GM18507 (cell line): Measurements from ENCODE around the gene ZNF30.
A peak's percentile ranks its signal among the peaks of the same experiment; 100 is the strongest.
"Not testable (repeated sequence)": the region's sequence is repeated elsewhere in the genome, so short reads cannot be mapped to it uniquely, and the experiment has no call there.

ENCODE experiments used
- DNase-seq: peaks from one replicate; pipeline ENCODE4 v3.0.0; 2011; ENCODE audit warnings: low read depth; ENCODE audit not compliant: insufficient read length; ENCODE audit errors: extremely low spot score
- FAIRE-seq: peaks from 2 replicates; lab custom pipeline; 2011; peaks lifted over from hg19 to GRCh38; lab: Jason Lieb, UNC

Gene ZNF30

GRCh38 chr19:34979819-34980640, 53.3 kb downstream of the ZNF30 start:
- FAIRE-seq: no peak
- DNase-seq: no peak

DNA sequence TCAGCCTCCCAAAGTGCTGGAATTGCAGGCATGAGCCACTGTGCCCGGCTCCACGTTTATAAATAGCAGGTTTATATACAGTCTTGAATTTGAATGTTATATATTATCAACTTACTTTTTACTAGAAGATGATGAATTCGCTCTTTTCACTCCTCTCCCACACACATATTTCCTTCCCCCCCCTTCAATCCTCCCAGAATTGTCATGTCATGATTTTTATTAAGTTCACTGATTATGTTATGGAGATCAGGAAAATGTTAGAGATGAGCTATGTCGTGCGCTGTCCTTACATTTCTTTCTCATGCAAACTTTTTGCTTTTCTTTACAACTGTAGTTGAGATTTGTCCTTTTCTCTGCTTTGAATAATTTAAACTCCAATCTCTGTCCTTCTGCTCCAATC, 55.6 kb downstream of the ZNF30 start:
- no peak for DNase-seq
- FAIRE-seq: no peak

DNA sequence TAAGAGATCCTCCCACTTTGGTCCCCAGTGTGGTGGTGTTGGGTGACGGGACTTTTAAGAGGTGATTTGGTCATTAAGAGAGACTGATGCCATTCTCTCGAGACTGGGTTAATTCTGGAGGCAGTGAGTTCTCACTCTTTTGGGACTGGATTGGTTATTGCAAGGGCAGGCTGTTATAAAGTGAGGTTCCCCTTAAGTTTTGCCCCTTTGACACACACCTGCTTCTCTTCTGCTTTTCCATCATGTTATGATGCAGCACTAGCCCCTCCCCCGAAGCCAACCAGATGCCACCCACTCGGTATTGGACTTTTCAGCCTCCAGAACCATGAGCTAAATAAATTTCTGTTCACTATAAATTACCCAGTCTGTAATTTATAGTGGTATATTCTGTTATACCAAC, 57.1 kb downstream of the ZNF30 start:
- no peak for FAIRE-seq
- no peak for DNase-seq

DNA sequence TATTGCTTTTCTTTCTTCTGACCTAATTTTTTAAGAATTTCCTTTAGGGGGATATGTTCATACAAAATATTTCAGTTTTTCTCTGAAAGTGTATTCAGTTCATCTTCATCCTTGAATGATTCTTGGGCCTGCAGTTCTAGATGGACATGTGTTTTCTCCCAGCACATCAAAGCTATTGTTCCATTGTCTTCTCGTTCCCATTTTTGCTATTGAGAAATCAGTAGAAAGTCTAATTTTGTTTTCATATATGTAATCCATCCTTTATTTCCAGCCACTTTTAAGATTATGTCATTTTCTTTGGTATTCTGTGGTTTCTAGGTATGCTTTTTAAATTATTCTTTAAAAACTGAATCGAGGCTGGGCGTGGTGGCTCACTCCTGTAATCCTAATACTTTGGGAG, 57.6 kb downstream of the ZNF30 start:
- DNase-seq: no peak
- FAIRE-seq: no peak

DNA sequence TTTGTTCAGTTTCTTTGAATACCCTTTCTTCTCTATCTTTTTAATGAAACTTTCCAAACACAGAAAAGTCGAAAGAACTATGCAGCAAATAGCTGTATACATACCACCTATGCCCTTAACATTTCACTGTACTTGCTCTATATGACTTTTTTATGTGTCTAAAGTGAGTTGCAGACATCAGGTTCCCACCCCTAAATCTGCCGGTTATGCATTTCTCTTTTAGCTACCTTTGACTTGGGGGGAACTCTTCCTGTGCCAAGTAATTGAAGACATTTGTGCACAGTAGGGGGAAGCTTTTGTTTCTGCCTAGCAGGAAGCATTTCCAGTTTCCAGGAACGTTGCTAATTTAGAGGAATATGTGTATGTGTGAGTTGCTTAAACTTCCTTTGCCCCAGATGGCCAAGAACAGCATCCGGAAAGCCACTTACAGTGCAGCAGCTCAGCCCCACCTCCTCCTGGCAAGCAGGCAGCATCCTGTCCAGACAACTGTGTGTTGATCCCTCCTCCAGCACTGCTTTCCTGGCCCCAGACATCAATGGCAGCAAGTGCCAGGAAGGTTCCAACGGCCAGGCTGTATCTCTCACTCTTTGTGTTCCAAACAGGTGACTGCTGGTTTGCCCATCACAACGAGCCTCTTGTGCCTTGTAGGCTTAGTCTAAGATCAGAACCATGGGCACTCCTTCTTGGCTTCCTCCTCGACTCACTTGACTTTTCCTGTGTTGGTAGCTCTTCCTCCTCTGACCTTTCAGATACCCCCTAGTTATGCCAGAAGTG, 58.7 kb downstream of the ZNF30 start:
- DNase-seq (no peak), FAIRE-seq (peak; percentile 51)

DNA sequence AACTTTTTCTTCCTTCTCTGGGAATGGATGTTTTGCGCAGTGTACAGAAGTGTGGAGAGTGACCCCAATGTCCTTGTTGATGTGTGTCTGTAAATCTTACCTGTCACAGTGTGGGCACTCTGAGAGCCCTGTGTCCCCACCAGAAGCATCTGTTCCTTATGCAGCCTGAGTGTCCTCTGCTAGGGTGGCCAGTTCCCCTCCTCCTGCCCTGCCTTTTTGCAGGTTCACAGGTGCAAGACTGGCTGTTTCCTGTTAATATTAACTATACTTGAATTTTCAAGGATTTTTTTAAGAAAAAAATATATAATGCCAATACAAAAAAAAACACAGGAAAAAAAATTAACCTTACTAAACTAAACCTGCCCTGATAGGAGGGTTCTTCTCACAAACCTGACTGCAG, 61.4 kb downstream of the ZNF30 start:
- DNase-seq (no peak), FAIRE-seq (no peak)

GRCh38 chr19:34989298-34989697, 62.6 kb downstream of the ZNF30 start:
- FAIRE-seq: no peak
- no peak for DNase-seq

GRCh38 chr19:34990578-34991192, 64.0 kb downstream of the ZNF30 start:
- FAIRE-seq (peak; percentile 74), DNase-seq (no peak)

DNA sequence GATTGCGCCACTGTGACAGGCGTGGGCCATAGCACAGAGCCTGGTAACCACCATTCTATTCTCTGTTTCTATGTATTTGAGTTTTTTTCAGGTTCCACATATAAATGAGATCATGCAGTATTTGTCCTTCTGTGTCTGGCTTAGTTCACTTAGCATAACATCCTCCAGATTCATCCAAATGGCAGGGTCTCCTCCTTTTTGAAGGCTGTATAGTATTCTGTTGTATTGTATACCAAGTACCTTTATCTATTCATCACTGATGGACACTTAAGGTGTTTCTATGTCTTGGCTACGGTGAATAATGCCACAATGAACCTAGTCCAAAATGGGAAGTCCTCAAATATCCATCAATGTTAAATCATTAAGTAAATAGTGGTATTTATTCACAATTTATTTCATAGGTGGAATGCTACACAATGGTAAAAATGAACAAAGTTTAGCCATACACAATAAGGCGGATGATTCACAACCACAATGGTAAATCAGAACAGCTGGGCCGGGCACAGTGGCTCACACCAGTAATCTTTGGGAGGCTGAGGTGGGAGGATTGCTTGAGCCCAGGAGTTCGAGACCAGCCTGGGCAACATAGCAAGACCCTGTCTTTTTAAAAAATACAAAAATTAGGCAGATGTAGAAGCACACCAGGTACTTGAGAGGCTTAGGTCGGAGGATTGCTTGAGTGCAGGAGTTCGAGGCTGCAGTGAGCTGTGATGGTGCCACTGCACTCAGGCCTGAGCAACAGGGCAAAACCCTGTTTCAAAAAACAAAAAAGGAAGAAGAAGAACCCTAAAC, 65.0 kb downstream of the ZNF30 start:
- DNase-seq: no peak
- FAIRE-seq: no peak

DNA sequence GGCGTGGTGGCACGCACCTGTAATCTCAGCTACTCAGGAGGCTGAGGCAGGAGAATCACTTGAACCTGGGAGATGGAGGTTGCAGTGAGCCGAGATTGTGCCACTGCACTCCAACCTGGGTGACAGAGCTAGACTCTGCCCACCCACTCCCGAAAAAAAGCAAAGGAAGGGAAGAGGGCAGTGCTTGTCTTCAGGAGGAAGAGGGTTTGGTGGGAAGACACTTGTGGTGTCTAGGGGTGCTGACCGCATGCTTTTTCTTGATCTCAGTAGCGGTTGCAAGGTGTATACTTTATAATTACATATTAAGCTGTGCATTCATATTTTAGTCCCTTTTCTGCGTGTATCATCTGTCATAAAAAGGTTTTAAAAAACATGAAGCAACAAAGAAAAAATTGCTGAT, 65.9 kb downstream of the ZNF30 start:
- not testable (repeated sequence) for DNase-seq, FAIRE-seq

DNA sequence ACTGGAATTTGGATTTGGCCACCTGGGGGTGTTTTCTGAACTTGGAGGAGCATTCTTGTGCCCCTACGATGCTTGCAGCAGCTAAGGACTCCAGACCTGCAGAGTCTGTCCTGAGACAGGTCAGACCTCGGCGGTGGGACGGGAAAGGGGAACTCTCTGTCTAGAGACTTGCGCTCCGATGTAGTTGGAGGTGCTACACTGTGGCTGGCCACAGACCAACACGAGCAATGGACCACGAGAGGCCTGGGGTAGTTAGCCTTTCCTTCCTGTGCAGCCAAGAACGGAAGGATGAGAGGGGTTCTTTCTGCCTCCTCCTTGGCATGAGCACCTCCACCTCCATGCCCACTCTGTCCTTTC, 67.6 kb downstream of the ZNF30 start:
- FAIRE-seq (no peak), DNase-seq (no peak)
